Esophagus muscularis mucosa (tissue), 3 donors: ENCODE data around the gene ID1.

Source experiments
- CTCF ChIP-seq, 3 experiments: fragments of 200-600 bp in 2 of 3; fragments of 450-650 bp in 1 of 3; sonication (generic) in 2 of 3; IDR thresholded peaks; one replicate each; pipeline ENCODE4 v1.5.1; 2017 to 2019; ENCODE audit warnings: antibody characterized with exemption in 3 of 3, mild to moderate bottlenecking in 2 of 3, moderate library complexity in 1 of 3
- EP300 ChIP-seq: sonication (generic); formaldehyde crosslinking; IDR thresholded peaks from one replicate; pipeline ENCODE4 v1.6.1; 2017; ENCODE audit warnings: antibody characterized with exemption

GRCh38 chr20:31581391-31581790 is 23.7 kb upstream of the ID1 start:
- TF ChIP-seq EP300, result no peak
- TF ChIP-seq CTCF (IDR thresholded peaks at IDR 0.05), result no peak
